KMS-11 (cell line): ENCODE results near the gene MTG2.

Experiments used
- H2AFZ ChIP-seq: fragments of 200-600 bp; sonication (generic); 2 replicates; pipeline ENCODE4 v1.6.1; 2016; ENCODE audit warnings: antibody characterized with exemption, mixed run types, low read depth
- H3K27ac ChIP-seq: fragments of 200-600 bp; sonication (generic); 2 replicates; pipeline ENCODE4 v1.6.1; 2016; ENCODE audit warnings: mild to moderate bottlenecking, mixed run types
- H3K27me3 ChIP-seq: fragments of 200-600 bp; sonication (generic); 2 replicates; pipeline ENCODE4 v1.6.1; 2017; ENCODE audit warnings: mild to moderate bottlenecking, low read depth, mixed run types, moderate library complexity; ENCODE audit not compliant: insufficient read depth
- H3K36me3 ChIP-seq: fragments of 200-600 bp; sonication (generic); 2 replicates; pipeline ENCODE4 v1.6.1; 2017; ENCODE audit warnings: mild to moderate bottlenecking, mixed run types; ENCODE audit not compliant: insufficient read depth
- H3K4me1 ChIP-seq: fragments of 200-600 bp; sonication (generic); 2 replicates; pipeline ENCODE4 v1.6.1; 2016; ENCODE audit warnings: mild to moderate bottlenecking, low read depth, mixed run types; ENCODE audit not compliant: poor library complexity, severe bottlenecking
- H3K4me2 ChIP-seq: fragments of 200-600 bp; sonication (generic); 2 replicates; pipeline ENCODE4 v1.7.0; 2016; ENCODE audit warnings: mild to moderate bottlenecking, mixed run types
- H3K4me3 ChIP-seq: fragments of 200-600 bp; sonication (generic); IDR thresholded peaks from 2 replicates; pipeline ENCODE4 v1.6.1; 2017; ENCODE audit warnings: low read depth, low read length, mixed read lengths; ENCODE audit not compliant: insufficient read depth
- H3K79me2 ChIP-seq: fragments of 200-600 bp; sonication (generic); 2 replicates; pipeline ENCODE4 v1.6.1; 2016; ENCODE audit warnings: low read depth, mixed run types; ENCODE audit not compliant: insufficient read depth
- H3K9ac ChIP-seq: fragments of 200-600 bp; sonication (generic); 2 replicates; pipeline ENCODE4 v1.6.1; 2016; ENCODE audit warnings: mild to moderate bottlenecking, mixed run types
- H4K20me1 ChIP-seq: fragments of 200-600 bp; sonication (generic); 2 replicates; pipeline ENCODE4 v1.6.1; 2016; ENCODE audit warnings: mild to moderate bottlenecking, mixed run types; ENCODE audit not compliant: insufficient read depth
- TF ChIP-seq, protein P1 (sequence below): fragments of 200-600 bp; sonication (generic); conservative IDR thresholded peaks from 2 replicates; pipeline ENCODE4 v1.6.1; 2017; ENCODE audit warnings: low read depth, mild to moderate bottlenecking, antibody characterized with exemption, low read length, moderate library complexity, mixed read lengths

MTG2 gene

GRCh38 chr20:62138204-62138543, 44.7 kb upstream of the MTG2 start:
- peaks cover 16% of the 10 kb centered on the region; the same call in 1 of the 2 replicates for H3K36me3 ChIP-seq
- peaks cover 16% of the 10 kb centered on the region for H3K4me1 ChIP-seq

DNA sequence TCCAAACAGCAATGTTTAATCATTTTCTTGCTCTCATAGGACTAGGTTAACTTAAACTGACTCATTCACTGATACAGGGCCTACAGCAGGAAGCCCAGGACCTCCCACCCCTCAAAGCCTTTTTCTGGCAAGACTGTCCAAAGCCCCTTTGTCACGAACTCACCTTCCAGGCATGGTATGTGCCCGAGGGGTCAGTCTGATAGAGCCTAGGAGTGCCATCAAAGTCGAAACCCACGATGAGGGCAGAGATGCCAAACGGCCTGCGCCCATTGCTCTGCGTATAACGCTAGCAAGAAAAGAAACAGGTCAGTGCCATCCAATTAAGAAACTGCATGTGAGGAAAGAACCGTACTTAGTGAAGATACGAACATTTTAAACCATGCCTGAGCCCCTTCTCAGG, 43.9 kb upstream of the MTG2 start:
- H4K20me1 ChIP-seq: peaks cover 28% of the 10 kb centered on the region
- H3K27me3 ChIP-seq: no peaks in the 10 kb centered on the region
- no peak overlapping the region for H3K27ac ChIP-seq
- no peak overlapping the region for H3K4me2 ChIP-seq
- peaks cover 16% of the 10 kb centered on the region for H3K4me1 ChIP-seq
- H3K79me2 ChIP-seq: peaks cover 39% of the 10 kb centered on the region
- peaks cover 16% of the 10 kb centered on the region; the same call in 1 of the 2 replicates for H3K36me3 ChIP-seq
- no peak overlapping the region for H3K4me3 ChIP-seq
- TF ChIP-seq, protein P1, sequence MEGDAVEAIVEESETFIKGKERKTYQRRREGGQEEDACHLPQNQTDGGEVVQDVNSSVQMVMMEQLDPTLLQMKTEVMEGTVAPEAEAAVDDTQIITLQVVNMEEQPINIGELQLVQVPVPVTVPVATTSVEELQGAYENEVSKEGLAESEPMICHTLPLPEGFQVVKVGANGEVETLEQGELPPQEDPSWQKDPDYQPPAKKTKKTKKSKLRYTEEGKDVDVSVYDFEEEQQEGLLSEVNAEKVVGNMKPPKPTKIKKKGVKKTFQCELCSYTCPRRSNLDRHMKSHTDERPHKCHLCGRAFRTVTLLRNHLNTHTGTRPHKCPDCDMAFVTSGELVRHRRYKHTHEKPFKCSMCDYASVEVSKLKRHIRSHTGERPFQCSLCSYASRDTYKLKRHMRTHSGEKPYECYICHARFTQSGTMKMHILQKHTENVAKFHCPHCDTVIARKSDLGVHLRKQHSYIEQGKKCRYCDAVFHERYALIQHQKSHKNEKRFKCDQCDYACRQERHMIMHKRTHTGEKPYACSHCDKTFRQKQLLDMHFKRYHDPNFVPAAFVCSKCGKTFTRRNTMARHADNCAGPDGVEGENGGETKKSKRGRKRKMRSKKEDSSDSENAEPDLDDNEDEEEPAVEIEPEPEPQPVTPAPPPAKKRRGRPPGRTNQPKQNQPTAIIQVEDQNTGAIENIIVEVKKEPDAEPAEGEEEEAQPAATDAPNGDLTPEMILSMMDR: no peak
- no peak overlapping the region for H2AFZ ChIP-seq
- H3K9ac ChIP-seq: no peak overlapping the region

More at GRCh38 chr20:62138204-62138543, 44.7 kb upstream of the MTG2 start:
- Histone ChIP-seq H3K27ac (no peak overlapping the region), H3K27me3 (no peaks in the 10 kb centered on the region), H2AFZ (no peak overlapping the region), H4K20me1 (peaks cover 28% of the 10 kb centered on the region), H3K4me2 (no peak overlapping the region), H3K79me2 (peaks cover 39% of the 10 kb centered on the region), H3K9ac (no peak overlapping the region), H3K4me3 (no peak overlapping the region)
- TF ChIP-seq, protein P1: no peak

DNA sequence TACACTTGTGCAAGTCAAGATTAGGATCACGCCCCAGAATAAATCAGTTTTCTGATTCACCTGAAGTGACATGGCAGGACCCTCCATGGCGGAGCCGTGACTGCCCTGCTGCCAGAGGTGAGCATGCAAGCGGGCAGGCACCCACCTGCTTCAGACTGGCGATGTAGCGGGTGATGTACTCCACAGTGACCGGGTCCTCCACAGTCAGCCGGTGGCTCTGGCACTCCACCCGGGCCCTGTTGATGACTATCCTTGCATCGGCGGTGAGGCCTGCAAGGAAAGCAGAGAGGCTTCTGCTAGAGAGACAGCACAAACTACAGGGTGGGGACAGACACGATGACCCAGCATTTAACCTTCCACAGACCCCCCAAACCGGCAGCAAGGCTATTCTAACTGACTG, 43.2 kb upstream of the MTG2 start:
- Histone ChIP-seq H3K4me2 (no peak overlapping the region), H3K4me3 (no peak overlapping the region), H2AFZ (no peak overlapping the region), H4K20me1 (peaks cover 28% of the 10 kb centered on the region), H3K79me2 (peaks cover 42% of the 10 kb centered on the region), H3K4me1 (peaks cover 18% of the 10 kb centered on the region), H3K27ac (no peak overlapping the region), H3K36me3 (peaks cover 16% of the 10 kb centered on the region; the same call in 1 of the 2 replicates), H3K9ac (no peak overlapping the region), H3K27me3 (no peaks in the 10 kb centered on the region)
- TF ChIP-seq, protein P1: no peak

- Histone ChIP-seq H3K9ac (no peak overlapping the region), H3K79me2 (peaks cover 56% of the 10 kb centered on the region), H3K27ac (no peak overlapping the region), H2AFZ (no peak overlapping the region), H4K20me1 (peaks cover 28% of the 10 kb centered on the region), H3K4me3 (no peak overlapping the region), H3K36me3 (peaks cover 16% of the 10 kb centered on the region; the same call in 1 of the 2 replicates), H3K4me2 (peak overlapping the region; percentile 100), H3K4me1 (peaks cover 24% of the 10 kb centered on the region), H3K27me3 (no peaks in the 10 kb centered on the region)
- TF ChIP-seq, protein P1: no peak
Observed at GRCh38 chr20:62141043-62141396, 41.8 kb upstream of the MTG2 start.
